Cardiac ventricle fibroblast (primary cell): ENCODE measurements around the gene GLT8D2. TPM values are rescaled to one million over a fixed set of nuclear protein-coding genes. Genes with fewer than 3 reads are reported as not detected.

Experiments
- total RNA-seq: library from RNA; depleted of rRNA; stranded (reverse); fragments of >200 nt; gene quantifications from 2 replicates; pipeline ENCODE4 v1.2.3, GENCODE V29; 2015

The GLT8D2 gene, protein sequence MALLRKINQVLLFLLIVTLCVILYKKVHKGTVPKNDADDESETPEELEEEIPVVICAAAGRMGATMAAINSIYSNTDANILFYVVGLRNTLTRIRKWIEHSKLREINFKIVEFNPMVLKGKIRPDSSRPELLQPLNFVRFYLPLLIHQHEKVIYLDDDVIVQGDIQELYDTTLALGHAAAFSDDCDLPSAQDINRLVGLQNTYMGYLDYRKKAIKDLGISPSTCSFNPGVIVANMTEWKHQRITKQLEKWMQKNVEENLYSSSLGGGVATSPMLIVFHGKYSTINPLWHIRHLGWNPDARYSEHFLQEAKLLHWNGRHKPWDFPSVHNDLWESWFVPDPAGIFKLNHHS
- total RNA-seq = 71.8 and 79.5 TPM in 2 replicates

DNA sequence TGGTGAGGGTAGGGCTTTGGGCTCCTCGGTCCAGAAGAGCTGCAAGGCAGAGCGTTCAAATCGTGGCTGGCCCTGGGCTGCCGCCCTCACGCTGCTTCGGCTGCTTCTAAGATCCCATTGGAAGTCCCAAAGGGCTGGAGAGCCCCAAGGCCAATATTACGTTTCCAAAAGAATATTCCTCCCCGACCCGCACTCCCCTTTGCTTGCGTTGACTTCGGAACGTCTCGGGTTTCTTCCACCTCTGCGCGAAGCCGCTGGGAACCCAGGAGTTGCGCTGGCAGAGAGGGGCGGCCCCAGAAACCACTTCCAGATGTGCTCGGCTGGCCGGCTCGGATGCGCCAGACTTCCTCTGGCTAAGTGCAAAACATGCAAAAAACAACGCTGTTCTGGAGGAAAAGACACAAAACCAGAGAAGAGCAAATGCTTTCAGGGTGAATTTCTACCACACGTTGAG lies at the start of gene GLT8D2:
GLT8D2 (minus strand) TSS at position 285 of the 454 bp plus-strand sequence. CDS start 30,539 bp downstream, outside the sequence.

DNA sequence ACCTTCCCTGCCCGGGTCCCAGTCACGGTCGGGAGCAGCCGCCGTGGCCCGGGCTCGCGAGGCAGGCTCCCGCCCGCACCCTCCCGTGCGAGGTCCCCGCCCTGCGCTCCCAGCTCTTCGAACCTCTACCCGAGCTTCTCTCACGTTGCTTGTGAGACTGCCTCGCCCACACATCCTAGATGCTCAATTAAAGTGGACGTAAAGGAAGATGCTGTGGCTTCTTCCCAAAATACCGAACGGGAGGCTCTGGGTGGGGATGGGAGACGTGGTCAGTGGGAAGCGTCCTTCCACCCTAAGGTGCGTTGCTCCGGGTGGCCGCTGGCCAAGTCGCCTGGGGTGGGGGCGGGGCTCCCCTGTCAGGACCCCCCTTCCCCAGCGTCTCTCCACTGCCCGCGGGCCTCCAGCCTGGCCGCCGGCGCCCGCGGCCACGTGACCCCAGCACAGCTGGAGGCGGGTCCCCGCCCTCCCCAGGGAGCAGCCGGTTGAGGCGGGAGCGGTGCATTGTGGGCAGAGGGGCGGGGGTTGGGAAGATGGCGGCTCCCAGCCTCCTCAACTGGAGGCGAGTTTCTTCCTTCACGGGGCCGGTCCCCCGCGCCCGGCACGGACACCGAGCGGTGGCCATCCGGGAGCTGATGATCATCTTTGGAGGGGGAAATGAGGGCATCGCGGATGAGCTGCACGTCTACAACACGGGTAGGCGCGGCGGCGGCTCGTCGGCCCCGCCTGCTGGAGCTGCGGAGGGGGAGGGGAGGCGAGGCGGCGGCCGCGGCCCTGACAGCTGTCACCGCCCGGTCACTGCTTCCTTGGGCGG lies 14.2 kb upstream of the GLT8D2 start, which contains the start of gene HCFC2:
HCFC2 (plus strand) TSS at position 501 of the 811 bp plus-strand sequence; CDS start at position 531, 30 bp downstream.

DNA sequence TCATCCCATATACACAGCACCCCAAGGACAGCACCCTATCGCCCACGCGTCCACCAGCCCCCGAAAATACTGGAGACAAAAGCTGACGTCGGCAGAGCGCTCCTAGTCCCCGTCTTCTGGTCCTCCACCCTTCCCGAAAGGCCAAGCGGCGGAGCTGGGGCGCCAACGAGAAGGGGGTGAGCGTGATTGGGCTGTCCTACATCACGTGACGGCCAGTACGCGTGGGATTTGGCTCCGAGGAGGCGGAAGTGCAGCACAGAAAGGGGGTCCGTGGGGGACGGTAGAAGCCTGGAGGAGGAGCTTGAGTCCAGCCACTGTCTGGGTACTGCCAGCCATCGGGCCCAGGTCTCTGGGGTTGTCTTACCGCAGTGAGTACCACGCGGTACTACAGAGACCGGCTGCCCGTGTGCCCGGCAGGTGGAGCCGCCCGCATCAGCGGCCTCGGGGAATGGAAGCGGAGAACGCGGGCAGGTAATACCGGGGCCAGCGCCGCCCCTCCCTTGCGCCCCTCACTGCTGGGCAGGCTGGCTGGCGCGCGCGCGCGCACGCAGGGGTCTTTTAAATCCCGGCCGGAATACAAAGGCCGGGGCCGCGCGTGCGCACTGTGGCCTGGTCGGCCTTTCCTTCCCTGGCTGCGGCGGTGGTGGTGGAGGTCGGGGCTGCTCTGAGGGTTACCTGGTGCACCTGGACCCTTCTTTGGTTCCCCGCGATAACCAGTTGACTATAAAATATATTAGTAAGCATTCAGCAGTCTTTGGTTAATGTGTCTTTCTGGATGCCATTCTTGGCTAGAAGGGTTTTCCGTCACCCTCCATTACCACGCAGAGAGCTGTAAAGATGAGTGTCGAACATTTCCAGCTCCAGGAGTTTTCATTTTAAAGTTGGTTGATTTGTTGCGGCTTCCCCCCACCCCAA lies 84.1 kb downstream of the GLT8D2 start, which contains the start of gene TDG:
TDG (plus strand) TSS at position 283 of the 915 bp plus-strand sequence; CDS start at position 449, 166 bp downstream.

Other genes starting within 250 kb of the GLT8D2 start
- 4.6 and 9.2 TPM in 2 replicates for gene NT5DC3, start 209.0 kb downstream of the GLT8D2 start, total RNA-seq
- gene HSP90B1, start 119.8 kb downstream of the GLT8D2 start, total RNA-seq = 659 and 745 TPM in 2 replicates
- gene TDG, start 84.3 kb downstream of the GLT8D2 start, total RNA-seq = 8.1 and 10.4 TPM in 2 replicates
- gene HCFC2, start 14.3 kb upstream of the GLT8D2 start, total RNA-seq = 14.3 and 20.8 TPM in 2 replicates
- 43.9 and 66.0 TPM in 2 replicates for gene NFYB, start 88.0 kb upstream of the GLT8D2 start, total RNA-seq
- gene TXNRD1, start 165.6 kb upstream of the GLT8D2 start, total RNA-seq = 478 and 515 TPM in 2 replicates